ENCODE results near the gene WDR6. TPM values are rescaled to one million over a fixed set of nuclear protein-coding genes. Genes with fewer than 3 reads are reported as not detected.

WDR6 gene
- total and polyA plus RNA-seq, 10 of the 15 experiments (the other 5 are each of a cell fraction or from before 2014, with no cell fraction given): 21.3 to 169 (median 107) TPM

DNA sequence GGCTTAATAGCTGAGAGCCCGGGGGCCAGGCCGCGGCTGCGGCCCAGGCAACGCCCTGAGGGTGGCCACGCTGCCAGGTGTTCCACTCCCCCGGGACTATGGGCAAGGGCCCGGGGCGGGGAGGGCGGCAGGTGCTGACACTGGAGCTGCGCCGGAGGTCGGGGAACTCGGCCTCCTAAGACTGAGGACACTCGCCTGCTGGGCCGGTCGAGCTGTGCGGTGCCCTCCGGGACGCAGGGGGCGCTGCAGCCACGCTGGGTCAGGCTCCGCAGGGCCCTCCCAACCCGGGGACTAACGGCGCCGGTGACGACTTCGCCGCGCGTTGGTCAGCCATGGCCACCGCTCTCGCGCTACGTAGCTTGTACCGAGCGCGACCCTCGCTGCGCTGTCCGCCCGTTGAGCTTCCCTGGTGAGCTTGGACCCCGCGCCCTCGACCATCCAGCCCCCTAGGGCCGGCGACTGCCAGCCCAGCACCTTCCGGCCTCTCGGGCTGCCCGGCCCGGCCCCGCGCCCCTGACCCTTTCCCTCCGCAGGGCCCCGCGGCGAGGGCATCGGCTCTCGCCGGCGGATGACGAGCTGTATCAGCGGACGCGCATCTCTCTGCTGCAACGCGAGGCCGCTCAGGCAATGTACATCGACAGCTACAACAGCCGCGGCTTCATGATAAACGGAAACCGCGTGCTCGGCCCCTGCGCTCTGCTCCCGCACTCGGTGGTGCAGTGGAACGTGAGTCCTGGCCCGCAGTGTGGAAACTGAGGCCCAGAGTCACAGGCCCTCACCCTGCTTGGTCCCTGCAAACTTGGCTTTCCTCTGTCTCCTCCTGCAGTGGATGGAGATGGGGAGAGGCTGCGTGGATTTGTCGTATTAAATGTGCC is 14.9 kb downstream of the WDR6 start, which contains the start of gene NDUFAF3 (continued):
- TF ChIP-seq, protein P1, sequence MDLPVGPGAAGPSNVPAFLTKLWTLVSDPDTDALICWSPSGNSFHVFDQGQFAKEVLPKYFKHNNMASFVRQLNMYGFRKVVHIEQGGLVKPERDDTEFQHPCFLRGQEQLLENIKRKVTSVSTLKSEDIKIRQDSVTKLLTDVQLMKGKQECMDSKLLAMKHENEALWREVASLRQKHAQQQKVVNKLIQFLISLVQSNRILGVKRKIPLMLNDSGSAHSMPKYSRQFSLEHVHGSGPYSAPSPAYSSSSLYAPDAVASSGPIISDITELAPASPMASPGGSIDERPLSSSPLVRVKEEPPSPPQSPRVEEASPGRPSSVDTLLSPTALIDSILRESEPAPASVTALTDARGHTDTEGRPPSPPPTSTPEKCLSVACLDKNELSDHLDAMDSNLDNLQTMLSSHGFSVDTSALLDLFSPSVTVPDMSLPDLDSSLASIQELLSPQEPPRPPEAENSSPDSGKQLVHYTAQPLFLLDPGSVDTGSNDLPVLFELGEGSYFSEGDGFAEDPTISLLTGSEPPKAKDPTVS (IDR thresholded peaks at IDR 0.05; ENCODE audit: low read depth, low read length): no peak
- TF ChIP-seq, protein P2, sequence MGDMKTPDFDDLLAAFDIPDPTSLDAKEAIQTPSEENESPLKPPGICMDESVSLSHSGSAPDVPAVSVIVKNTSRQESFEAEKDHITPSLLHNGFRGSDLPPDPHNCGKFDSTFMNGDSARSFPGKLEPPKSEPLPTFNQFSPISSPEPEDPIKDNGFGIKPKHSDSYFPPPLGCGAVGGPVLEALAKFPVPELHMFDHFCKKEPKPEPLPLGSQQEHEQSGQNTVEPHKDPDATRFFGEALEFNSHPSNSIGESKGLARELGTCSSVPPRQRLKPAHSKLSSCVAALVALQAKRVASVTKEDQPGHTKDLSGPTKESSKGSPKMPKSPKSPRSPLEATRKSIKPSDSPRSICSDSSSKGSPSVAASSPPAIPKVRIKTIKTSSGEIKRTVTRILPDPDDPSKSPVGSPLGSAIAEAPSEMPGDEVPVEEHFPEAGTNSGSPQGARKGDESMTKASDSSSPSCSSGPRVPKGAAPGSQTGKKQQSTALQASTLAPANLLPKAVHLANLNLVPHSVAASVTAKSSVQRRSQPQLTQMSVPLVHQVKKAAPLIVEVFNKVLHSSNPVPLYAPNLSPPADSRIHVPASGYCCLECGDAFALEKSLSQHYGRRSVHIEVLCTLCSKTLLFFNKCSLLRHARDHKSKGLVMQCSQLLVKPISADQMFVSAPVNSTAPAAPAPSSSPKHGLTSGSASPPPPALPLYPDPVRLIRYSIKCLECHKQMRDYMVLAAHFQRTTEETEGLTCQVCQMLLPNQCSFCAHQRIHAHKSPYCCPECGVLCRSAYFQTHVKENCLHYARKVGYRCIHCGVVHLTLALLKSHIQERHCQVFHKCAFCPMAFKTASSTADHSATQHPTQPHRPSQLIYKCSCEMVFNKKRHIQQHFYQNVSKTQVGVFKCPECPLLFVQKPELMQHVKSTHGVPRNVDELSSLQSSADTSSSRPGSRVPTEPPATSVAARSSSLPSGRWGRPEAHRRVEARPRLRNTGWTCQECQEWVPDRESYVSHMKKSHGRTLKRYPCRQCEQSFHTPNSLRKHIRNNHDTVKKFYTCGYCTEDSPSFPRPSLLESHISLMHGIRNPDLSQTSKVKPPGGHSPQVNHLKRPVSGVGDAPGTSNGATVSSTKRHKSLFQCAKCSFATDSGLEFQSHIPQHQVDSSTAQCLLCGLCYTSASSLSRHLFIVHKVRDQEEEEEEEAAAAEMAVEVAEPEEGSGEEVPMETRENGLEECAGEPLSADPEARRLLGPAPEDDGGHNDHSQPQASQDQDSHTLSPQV (IDR thresholded peaks at IDR 0.05): 0 out of 2 replicates have a peak, but pooled peaks have one; percentile 39
- peak; percentile 97 for TF ChIP-seq TCF12 (IDR thresholded peaks at IDR 0.05; ENCODE audit: low read depth, low read length)
- peak; percentile 32; the same call in 1 of the 2 replicates for TF ChIP-seq BRCA1 (IDR thresholded peaks at IDR 0.05; ENCODE audit: low read depth, low read length)
- TF ChIP-seq, protein P3, sequence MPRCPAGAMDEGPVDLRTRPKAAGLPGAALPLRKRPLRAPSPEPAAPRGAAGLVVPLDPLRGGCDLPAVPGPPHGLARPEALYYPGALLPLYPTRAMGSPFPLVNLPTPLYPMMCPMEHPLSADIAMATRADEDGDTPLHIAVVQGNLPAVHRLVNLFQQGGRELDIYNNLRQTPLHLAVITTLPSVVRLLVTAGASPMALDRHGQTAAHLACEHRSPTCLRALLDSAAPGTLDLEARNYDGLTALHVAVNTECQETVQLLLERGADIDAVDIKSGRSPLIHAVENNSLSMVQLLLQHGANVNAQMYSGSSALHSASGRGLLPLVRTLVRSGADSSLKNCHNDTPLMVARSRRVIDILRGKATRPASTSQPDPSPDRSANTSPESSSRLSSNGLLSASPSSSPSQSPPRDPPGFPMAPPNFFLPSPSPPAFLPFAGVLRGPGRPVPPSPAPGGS (IDR thresholded peaks at IDR 0.05; ENCODE audit: borderline replicate concordance, insufficient read depth, low read depth, low read length, poor library complexity, severe bottlenecking): no peak
- peak; percentile 87 for TF ChIP-seq NR2F1 (conservative IDR thresholded peaks at IDR 0.05)
- no peak for TF ChIP-seq CHD4 (IDR thresholded peaks at IDR 0.05)
- TF ChIP-seq, protein P4, sequence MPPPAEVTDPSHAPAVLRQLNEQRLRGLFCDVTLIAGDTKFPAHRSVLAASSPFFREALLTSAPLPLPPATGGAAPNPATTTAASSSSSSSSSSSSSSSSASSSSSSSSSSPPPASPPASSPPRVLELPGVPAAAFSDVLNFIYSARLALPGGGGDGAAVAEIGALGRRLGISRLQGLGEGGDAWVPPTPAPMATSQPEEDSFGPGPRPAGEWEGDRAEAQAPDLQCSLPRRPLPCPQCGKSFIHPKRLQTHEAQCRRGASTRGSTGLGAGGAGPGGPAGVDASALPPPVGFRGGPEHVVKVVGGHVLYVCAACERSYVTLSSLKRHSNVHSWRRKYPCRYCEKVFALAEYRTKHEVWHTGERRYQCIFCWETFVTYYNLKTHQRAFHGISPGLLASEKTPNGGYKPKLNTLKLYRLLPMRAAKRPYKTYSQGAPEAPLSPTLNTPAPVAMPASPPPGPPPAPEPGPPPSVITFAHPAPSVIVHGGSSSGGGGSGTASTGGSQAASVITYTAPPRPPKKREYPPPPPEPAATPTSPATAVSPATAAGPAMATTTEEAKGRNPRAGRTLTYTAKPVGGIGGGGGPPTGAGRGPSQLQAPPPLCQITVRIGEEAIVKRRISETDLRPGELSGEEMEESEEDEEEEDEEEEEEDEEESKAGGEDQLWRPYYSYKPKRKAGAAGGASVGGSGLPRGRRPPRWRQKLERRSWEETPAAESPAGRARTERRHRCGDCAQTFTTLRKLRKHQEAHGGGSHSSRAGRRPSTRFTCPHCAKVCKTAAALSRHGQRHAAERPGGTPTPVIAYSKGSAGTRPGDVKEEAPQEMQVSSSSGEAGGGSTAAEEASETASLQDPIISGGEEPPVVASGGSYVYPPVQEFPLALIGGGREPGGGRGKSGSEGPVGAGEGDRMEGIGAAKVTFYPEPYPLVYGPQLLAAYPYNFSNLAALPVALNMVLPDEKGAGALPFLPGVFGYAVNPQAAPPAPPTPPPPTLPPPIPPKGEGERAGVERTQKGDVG (CRISPR knock-in tag; IDR thresholded peaks at IDR 0.05): no peak
- peak in 1 of 2 experiments; percentile 59; a peak in 1 of 3 replicates for TF ChIP-seq EGR1 (IDR thresholded peaks at IDR 0.05; ENCODE audit: borderline replicate concordance in 1 of 2, low read depth in 2 of 2, low read length in 2 of 2)
- TF ChIP-seq FOXM1 (IDR thresholded peaks at IDR 0.05; ENCODE audit: low read depth, low read length): no peak
- TF ChIP-seq CEBPB (IDR thresholded peaks at IDR 0.05; ENCODE audit: borderline replicate concordance in 1 of 2, low read depth in 2 of 2, low read length in 2 of 2): no peak
- peak; percentile 57; the same call in 1 of the 2 replicates for TF ChIP-seq SMAD5 (IDR thresholded peaks at IDR 0.05; ENCODE audit: low read depth)
- TF ChIP-seq, protein P5, sequence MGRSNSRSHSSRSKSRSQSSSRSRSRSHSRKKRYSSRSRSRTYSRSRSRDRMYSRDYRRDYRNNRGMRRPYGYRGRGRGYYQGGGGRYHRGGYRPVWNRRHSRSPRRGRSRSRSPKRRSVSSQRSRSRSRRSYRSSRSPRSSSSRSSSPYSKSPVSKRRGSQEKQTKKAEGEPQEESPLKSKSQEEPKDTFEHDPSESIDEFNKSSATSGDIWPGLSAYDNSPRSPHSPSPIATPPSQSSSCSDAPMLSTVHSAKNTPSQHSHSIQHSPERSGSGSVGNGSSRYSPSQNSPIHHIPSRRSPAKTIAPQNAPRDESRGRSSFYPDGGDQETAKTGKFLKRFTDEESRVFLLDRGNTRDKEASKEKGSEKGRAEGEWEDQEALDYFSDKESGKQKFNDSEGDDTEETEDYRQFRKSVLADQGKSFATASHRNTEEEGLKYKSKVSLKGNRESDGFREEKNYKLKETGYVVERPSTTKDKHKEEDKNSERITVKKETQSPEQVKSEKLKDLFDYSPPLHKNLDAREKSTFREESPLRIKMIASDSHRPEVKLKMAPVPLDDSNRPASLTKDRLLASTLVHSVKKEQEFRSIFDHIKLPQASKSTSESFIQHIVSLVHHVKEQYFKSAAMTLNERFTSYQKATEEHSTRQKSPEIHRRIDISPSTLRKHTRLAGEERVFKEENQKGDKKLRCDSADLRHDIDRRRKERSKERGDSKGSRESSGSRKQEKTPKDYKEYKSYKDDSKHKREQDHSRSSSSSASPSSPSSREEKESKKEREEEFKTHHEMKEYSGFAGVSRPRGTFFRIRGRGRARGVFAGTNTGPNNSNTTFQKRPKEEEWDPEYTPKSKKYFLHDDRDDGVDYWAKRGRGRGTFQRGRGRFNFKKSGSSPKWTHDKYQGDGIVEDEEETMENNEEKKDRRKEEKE (IDR thresholded peaks at IDR 0.05): no peak
- no peak for TF ChIP-seq RAD51 (IDR thresholded peaks at IDR 0.05)
